Stomach smooth muscle (tissue), 2 donors: ENCODE results near the gene GLYAT.

Experiments used
- H3K27ac ChIP-seq: one replicate; pipeline ENCODE4 v1.7.0; 2013; ENCODE audit warnings: mild to moderate bottlenecking, low read length, inconsistent platforms
- H3K27me3 ChIP-seq, 2 donors: one replicate each; pipeline ENCODE4 v1.7.0; 2013; ENCODE audit warnings: low read length in 2 of 2; ENCODE audit not compliant: insufficient read depth in 2 of 2, control insufficient read depth in 1 of 2
- H3K36me3 ChIP-seq, 2 donors: one replicate each; pipeline ENCODE4 v1.7.0; 2013; ENCODE audit warnings: low read length in 2 of 2; ENCODE audit not compliant: control insufficient read depth in 2 of 2, insufficient read depth in 2 of 2
- H3K4me1 ChIP-seq: one replicate; pipeline ENCODE4 v1.7.0; 2013; ENCODE audit warnings: low read length; ENCODE audit not compliant: control insufficient read depth, insufficient read depth
- H3K4me3 ChIP-seq, 2 donors: one replicate each; pipeline ENCODE4 v1.7.0; 2013; ENCODE audit warnings: low read length in 2 of 2
- H3K9ac ChIP-seq, 2 donors: one replicate each; pipeline ENCODE4 v1.7.0; 2013; ENCODE audit warnings: low read length in 2 of 2, mild to moderate bottlenecking in 1 of 2
- H3K9me3 ChIP-seq, 2 donors: one replicate each; pipeline ENCODE4 v1.7.0; 2013; ENCODE audit warnings: low read length in 2 of 2; ENCODE audit not compliant: control insufficient read depth in 2 of 2
- donor health status: healthy.
- donor health status: Pancreatic carcinoma.

GLYAT gene, protein sequence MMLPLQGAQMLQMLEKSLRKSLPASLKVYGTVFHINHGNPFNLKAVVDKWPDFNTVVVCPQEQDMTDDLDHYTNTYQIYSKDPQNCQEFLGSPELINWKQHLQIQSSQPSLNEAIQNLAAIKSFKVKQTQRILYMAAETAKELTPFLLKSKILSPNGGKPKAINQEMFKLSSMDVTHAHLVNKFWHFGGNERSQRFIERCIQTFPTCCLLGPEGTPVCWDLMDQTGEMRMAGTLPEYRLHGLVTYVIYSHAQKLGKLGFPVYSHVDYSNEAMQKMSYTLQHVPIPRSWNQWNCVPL

DNA sequence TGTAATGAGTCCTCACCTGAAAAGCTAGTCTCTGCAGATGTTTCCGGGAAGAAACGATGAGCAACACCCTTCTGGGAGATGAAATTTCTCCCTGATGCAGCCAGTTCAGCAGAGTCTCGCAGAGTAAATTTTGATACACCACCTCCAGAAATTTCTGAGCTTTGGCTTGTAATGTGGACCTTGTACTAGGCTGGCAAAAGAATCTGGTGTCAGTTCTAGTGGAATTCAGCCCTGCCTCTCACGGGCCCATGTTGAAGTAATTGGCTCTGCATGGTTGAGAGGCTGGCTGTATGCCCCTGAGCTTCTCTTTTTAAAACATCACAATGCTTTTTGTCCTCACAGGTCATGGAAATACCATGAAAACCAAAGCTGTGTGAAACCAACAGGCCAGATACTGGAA, at the start of gene GLYAT:
Gene GLYAT (minus strand): TSS at position 125 of the 400 bp plus-strand sequence. CDS start 7,447 bp downstream, outside the sequence.
- no peaks in the 10 kb centered on the region for H3K4me1 ChIP-seq
- no peak within 1 kb of the TSS for H3K9ac ChIP-seq
- no peaks in the 10 kb centered on the region for H3K9me3 ChIP-seq
- no peak within 1 kb of the TSS for H3K4me3 ChIP-seq
- no peak within 1 kb of the TSS for H3K27ac ChIP-seq
- H3K27me3 ChIP-seq: no peaks in the 10 kb centered on the region
- H3K36me3 ChIP-seq: no peaks in the 10 kb centered on the region

DNA sequence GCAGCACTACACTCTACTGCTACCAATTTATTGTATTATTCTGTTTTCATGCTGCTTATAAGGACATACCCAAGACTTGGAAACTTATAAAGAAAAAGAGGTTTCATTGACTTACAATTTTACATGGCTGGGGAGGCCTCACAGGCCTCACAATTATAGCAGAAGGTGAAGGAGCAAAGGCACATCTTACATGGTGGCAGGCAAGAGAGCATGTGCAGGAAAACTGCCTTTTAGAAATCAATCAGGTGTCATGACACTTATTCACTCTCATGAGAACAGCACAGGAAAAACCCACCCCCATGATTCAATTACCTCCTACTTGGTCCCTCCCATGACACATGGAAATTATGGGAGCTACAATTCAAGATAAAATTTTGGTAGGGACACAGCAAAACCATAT, 49.6 kb upstream of the GLYAT start:
- H3K9me3 ChIP-seq: no peaks in the 10 kb centered on the region
- no peaks in the 10 kb centered on the region for H3K36me3 ChIP-seq
- no peak overlapping the region for H3K27ac ChIP-seq
- no peaks in the 10 kb centered on the region for H3K27me3 ChIP-seq
- H3K4me3 ChIP-seq: no peak overlapping the region
- H3K4me1 ChIP-seq: no peaks in the 10 kb centered on the region
- no peak overlapping the region for H3K9ac ChIP-seq

DNA sequence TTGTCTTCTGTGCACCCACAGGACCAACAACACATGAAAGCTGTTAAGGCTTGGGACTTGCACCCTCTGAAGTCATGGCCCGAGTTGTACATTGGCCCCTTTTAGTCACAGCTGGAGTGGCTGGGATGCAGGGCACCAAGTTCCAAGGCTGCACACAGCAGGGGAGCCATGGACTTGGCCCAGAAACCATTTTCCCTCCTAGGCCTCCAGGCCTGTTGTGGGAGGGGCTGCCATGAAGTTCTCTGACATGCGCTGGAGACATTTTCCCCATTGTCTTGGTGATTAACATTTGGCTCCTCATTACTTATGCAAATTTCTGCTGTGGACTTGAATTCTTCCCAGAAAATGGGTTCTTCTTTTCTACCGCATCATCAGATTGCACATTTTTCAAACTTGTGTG, 48.8 kb upstream of the GLYAT start:
- no peak overlapping the region for H3K27ac ChIP-seq
- no peaks in the 10 kb centered on the region for H3K4me1 ChIP-seq

DNA sequence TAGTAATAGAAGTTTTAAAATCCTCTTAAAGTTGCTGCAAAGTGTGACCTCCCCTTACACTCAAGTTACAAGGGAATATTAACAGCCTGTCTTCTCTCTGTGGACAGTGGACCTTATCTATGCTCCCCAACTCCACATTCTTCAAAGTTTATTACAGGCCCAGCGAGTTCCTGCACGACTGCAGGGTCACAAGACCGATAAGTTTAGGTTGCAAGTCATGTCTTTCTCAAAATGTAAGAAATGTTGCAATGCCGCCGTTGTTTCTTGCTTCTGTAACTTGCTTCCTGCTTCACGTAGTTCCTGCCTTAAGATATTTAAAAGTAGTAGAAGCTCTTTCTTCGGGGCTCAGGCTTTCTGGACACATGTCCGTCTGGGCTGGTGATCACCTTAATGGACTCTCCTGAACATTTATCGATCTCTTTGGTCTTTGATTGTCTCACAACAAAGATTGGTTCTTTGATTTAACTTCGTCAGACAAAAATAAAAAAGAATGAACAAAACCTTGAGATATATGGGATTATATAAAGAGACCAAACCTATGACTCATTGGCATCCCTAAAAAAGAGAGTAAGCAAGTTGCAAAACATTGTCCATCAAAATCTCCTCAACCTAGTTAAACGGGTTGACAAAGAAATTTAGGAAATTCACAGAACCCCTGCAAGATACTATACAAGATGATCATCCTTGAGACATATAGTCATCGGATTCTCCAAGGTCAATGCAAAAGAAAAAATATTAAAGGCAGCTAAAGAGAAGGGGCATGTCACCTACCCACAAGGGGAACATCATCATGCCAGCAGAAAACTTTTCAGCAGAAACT, 45.4 kb upstream of the GLYAT start:
- H3K36me3 ChIP-seq: no peaks in the 10 kb centered on the region
- H3K4me3 ChIP-seq: no peak overlapping the region
- no peaks in the 10 kb centered on the region for H3K9me3 ChIP-seq
- no peak overlapping the region for H3K27ac ChIP-seq
- no peaks in the 10 kb centered on the region for H3K27me3 ChIP-seq
- no peaks in the 10 kb centered on the region for H3K4me1 ChIP-seq
- H3K9ac ChIP-seq: no peak overlapping the region

More for the DNA sequence above, 48.8 kb upstream of the GLYAT start:
- no peaks in the 10 kb centered on the region for H3K36me3 ChIP-seq
- H3K9ac ChIP-seq: no peak overlapping the region
- H3K4me3 ChIP-seq: no peak overlapping the region
- H3K9me3 ChIP-seq: no peaks in the 10 kb centered on the region
- no peaks in the 10 kb centered on the region for H3K27me3 ChIP-seq

DNA sequence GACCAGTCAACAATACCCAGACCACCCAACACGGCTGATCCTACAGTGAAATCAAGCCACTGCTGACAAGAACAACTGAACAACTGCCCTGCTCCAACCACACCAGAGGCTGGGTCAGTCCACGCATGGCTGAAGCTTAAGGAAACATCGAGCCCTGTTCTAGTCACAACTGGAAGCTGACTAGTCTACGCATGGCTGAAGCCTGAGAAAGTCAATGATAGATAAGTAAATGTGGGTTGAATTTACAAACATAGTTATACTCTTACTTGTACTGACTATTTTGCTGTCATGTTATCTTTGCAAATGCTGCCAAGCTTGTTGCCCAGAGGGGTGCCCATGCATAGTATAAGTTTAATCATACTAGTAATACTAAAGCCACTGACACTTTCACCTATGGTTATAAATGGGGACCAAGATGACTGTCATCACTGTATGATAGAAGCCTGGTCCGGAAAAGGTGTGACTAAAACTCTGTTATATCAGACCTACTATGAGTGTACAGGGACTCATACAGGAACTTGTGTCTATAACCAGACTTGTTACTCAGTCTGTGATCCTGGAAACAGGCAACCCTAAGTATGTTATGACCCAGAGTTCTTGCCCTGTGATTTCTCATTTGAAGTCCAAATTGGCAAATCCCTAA, 43.4 kb upstream of the GLYAT start:
- Histone ChIP-seq H3K9me3 (no peaks in the 10 kb centered on the region), H3K36me3 (no peaks in the 10 kb centered on the region), H3K4me1 (no peaks in the 10 kb centered on the region), H3K27me3 (no peaks in the 10 kb centered on the region), H3K9ac (no peak overlapping the region), H3K4me3 (no peak overlapping the region), H3K27ac (no peak overlapping the region)

DNA sequence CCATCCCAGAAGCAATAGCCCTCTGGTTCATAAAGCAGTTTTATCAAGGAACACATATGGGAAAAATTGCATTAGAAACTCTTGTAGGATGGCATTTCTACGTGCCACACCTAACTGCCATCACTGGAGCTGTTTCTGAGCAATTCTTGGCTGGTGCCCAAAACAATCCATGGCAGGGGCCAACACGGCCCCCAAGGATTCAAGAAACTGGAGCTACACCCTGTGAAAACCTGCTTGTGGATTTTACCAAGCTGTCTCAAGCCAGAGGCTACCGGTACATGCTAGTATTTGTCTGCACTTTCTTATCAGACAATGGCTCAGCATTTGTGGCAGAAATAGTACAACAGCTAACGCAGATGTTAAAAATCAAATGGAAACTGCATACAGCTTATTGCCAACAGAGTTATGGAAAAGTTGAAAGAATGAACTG, 42.4 kb upstream of the GLYAT start:
- Histone ChIP-seq H3K9ac (no peak overlapping the region), H3K27ac (no peak overlapping the region), H3K9me3 (no peaks in the 10 kb centered on the region), H3K27me3 (no peaks in the 10 kb centered on the region), H3K36me3 (no peaks in the 10 kb centered on the region), H3K4me3 (no peak overlapping the region), H3K4me1 (no peaks in the 10 kb centered on the region)

DNA sequence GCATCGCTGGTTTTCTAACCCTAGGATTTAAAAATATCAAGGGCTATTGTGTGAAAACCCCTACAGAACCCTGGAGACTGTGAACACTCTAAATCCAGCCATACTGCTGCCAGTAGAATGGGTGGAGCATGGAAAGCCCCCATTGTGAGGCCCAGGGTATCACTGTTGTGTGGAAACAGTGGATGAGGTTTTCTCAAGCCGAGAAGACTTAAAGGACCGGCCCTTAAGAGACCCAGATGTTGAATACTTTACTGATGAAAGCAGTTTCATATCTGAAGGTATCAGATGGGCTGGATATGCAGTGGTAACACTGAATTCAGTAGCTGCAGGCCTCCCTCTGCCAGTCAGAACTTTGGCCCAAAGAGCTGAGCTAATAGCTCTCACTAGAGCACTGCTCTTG, 41.6 kb upstream of the GLYAT start:
- Histone ChIP-seq H3K27me3 (no peaks in the 10 kb centered on the region), H3K36me3 (no peaks in the 10 kb centered on the region), H3K4me1 (no peaks in the 10 kb centered on the region)

DNA sequence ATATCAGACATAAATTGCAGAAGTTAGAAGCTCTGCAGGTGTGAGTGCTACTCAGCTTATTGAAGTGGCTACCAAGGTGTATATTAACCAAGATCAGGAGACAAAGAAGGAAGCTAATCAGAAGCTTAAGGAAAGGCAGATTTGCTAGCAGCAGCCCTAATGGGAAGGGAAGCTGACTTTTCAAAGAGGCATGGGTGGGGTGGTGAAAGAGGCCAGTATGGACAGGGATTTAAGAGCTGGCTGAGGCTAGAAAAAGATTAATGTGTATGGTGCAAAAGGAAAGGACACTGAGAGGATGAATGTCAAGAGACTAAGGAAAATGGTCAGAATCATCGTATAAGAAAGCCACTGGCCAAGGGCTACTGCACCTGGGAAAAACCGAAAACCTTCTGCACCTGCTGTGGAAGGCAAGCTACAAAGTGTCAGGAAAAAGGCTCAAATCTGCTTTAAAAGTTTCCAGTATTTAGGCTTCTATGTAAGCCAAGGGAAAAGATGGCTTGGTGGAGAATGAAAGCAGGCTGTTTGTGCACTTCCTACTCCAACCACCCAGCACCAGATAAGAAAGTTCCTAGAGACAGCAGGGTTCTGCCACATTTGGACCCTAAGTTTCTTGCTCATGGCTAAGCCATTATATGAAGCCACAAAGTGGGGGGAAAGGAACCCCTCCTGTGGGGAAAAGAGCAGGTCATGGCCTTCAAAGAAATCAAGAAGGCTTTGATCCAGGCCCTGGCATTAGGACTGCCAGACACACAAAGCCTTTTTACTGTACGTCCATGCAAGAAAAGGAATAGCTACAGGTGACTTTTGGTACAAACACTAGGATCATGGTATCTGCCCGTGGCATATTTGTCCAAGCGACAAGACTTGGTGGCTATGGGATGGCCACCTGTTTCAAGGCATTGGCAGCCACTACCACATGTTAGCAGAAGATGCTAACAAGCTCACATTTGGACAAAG, 40.9 kb upstream of the GLYAT start:
- H3K4me1 ChIP-seq: no peaks in the 10 kb centered on the region
- H3K27ac ChIP-seq: no peak overlapping the region

More for the DNA sequence above, 41.6 kb upstream of the GLYAT start:
- H3K9ac ChIP-seq: no peak overlapping the region
- no peak overlapping the region for H3K27ac ChIP-seq
- H3K4me3 ChIP-seq: no peak overlapping the region
- H3K9me3 ChIP-seq: no peaks in the 10 kb centered on the region

DNA sequence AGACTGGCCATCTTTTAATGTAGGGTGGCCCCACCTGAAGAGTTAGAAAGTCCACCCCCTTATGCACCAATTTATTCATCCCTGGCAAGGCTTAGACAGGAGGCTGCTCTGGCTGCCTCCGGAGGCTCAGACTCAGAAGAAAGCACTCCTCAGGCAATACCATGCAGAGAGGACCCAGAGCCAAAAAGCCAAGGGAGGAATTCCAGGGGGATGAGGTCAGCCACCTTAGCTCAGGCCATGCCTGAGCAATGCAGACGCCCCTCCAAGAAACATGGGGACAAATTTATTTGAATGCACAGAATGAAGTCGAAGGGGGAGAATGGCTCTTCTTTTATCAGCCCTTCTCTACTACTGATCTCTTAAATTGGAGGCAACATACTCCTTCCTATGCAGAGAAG, 39.7 kb upstream of the GLYAT start:
- H3K9me3 ChIP-seq: no peaks in the 10 kb centered on the region
- H3K9ac ChIP-seq: no peak overlapping the region
- H3K4me1 ChIP-seq: no peaks in the 10 kb centered on the region
- no peak overlapping the region for H3K4me3 ChIP-seq
- H3K36me3 ChIP-seq: no peaks in the 10 kb centered on the region
- no peak overlapping the region for H3K27ac ChIP-seq
- no peaks in the 10 kb centered on the region for H3K27me3 ChIP-seq

More for the DNA sequence above, 40.9 kb upstream of the GLYAT start:
- no peak overlapping the region for H3K9ac ChIP-seq
- no peak overlapping the region for H3K4me3 ChIP-seq
- H3K9me3 ChIP-seq: no peaks in the 10 kb centered on the region
- H3K36me3 ChIP-seq: no peaks in the 10 kb centered on the region
- H3K27me3 ChIP-seq: no peaks in the 10 kb centered on the region
